ENCODE measurements around the gene MEFV.

MEFV gene

GRCh38 chr16:3256146-3256865 lies at the start of gene MEFV:
TSS of gene MEFV (minus strand) at chr16:3256633. CDS start at chr16:3256587, 46 bp downstream.
- no peak for TF ChIP-seq ZNF70 (CRISPR knock-in tag; IDR thresholded peaks at IDR 0.05)
- TF ChIP-seq BACH2 (CRISPR knock-in tag; IDR thresholded peaks at IDR 0.05; ENCODE audit: borderline replicate concordance): no peak
- TF ChIP-seq RARB (CRISPR knock-in tag; IDR thresholded peaks at IDR 0.05): no peak
- TF ChIP-seq ZNF565 (CRISPR knock-in tag; conservative IDR thresholded peaks at IDR 0.05; ENCODE audit: low read depth): no peak
- no peak for TF ChIP-seq CSRNP3 (CRISPR knock-in tag; IDR thresholded peaks at IDR 0.05)
- no peak for TF ChIP-seq TSHZ2 (CRISPR knock-in tag; IDR thresholded peaks at IDR 0.05)
- no peak for TF ChIP-seq TOX (CRISPR knock-in tag; IDR thresholded peaks at IDR 0.05; ENCODE audit: borderline replicate concordance)
- TF ChIP-seq OSR1 (CRISPR knock-in tag; IDR thresholded peaks at IDR 0.05): no peak
- TF ChIP-seq ZFP3 (CRISPR knock-in tag; IDR thresholded peaks at IDR 0.05): no peak
- no peak for TF ChIP-seq GLIS3 (CRISPR knock-in tag; IDR thresholded peaks at IDR 0.05)
- TF ChIP-seq CSDC2 (CRISPR knock-in tag; IDR thresholded peaks at IDR 0.05): no peak
- TF ChIP-seq TCF4 (CRISPR knock-in tag; IDR thresholded peaks at IDR 0.05; ENCODE audit: borderline replicate concordance): no peak
- TF ChIP-seq ZC3H10 (CRISPR knock-in tag; IDR thresholded peaks at IDR 0.05): no peak
- ATAC-seq: peak; percentile 21; the same call in 1 of the 3 replicates

GRCh38 chr16:3306078-3306477 lies 49.6 kb upstream of the MEFV start:
- no peak for ATAC-seq
- TF ChIP-seq CSRNP3 (CRISPR knock-in tag; IDR thresholded peaks at IDR 0.05): no peak
- no peak for TF ChIP-seq ZNF8 (CRISPR knock-in tag; IDR thresholded peaks at IDR 0.05)
- TF ChIP-seq PPARA (CRISPR knock-in tag; IDR thresholded peaks at IDR 0.05; ENCODE audit: borderline replicate concordance): no peak
- TF ChIP-seq BACH2 (CRISPR knock-in tag; IDR thresholded peaks at IDR 0.05; ENCODE audit: borderline replicate concordance): no peak
- TF ChIP-seq PATZ1 (CRISPR knock-in tag; IDR thresholded peaks at IDR 0.05; ENCODE audit: borderline replicate concordance): no peak
- TF ChIP-seq POU6F1 (CRISPR knock-in tag; IDR thresholded peaks at IDR 0.05; ENCODE audit: borderline replicate concordance, low read depth): no peak
- no peak for TF ChIP-seq OSR1 (CRISPR knock-in tag; IDR thresholded peaks at IDR 0.05)

- peak; percentile 99 for ATAC-seq
- 0 out of 2 replicates have a peak, but pooled peaks have one; percentile 38 for TF ChIP-seq ZNF70 (CRISPR knock-in tag; IDR thresholded peaks at IDR 0.05)
- no peak for TF ChIP-seq CREB5 (CRISPR knock-in tag; IDR thresholded peaks at IDR 0.05; ENCODE audit: low read depth)
- no peak for TF ChIP-seq OSR1 (CRISPR knock-in tag; IDR thresholded peaks at IDR 0.05)
- TF ChIP-seq CSDC2 (CRISPR knock-in tag; IDR thresholded peaks at IDR 0.05): peak; percentile 34; the same call in 1 of the 2 replicates
- TF ChIP-seq ISL1 (CRISPR knock-in tag; IDR thresholded peaks at IDR 0.05): no peak
- no peak for TF ChIP-seq ESRRG (CRISPR knock-in tag; IDR thresholded peaks at IDR 0.05)
- peak; percentile 72 for TF ChIP-seq ZNF8 (CRISPR knock-in tag; IDR thresholded peaks at IDR 0.05)
- no peak for TF ChIP-seq CSRNP3 (CRISPR knock-in tag; IDR thresholded peaks at IDR 0.05)
- TF ChIP-seq SNAI2 (CRISPR knock-in tag; IDR thresholded peaks at IDR 0.05): peak; percentile 24; the same call in 1 of the 2 replicates
These were observed 49.0 kb upstream of the MEFV start, which contains the start of the genes TIGD7 and ZNF75A for GRCh38 chr16:3305109-3306068. TSS of gene TIGD7 (minus strand) at chr16:3305430. CDS start at chr16:3300614, 4,816 bp downstream. TSS of gene ZNF75A (plus strand) at chr16:3305497. CDS start at chr16:3308429, 2,932 bp downstream.

Measured in SK-N-SH treated with all-trans-retinoic acid at 6 μM for 48 hours (cell line).